Keratinocyte (primary cell): Measurements from ENCODE around the gene TBX21.

ENCODE experiments used
- CTCF ChIP-seq, 3 experiments: IDR thresholded peaks in 1 of 3; conservative IDR thresholded peaks in 1 of 3; optimal IDR thresholded peaks in 1 of 3; 2 replicates in 2 of 3; 3 replicates in 1 of 3; pipeline versions ENCODE3 to v1.5.1; 2011; ENCODE audit warnings: low read length in 3 of 3, mild to moderate bottlenecking in 3 of 3, moderate library complexity in 2 of 3, control low read depth in 1 of 3, inconsistent platforms in 1 of 3; ENCODE audit not compliant: insufficient read depth in 2 of 3; ENCODE audit errors: extremely low read depth in 1 of 3
- EZH2 ChIP-seq: IDR thresholded peaks from one replicate; pipeline ENCODE4 v1.6.1; 2012; ENCODE audit warnings: inconsistent platforms, mild to moderate bottlenecking, low read length, moderate library complexity

GRCh38 chr17:47693731-47694580 is 39.1 kb upstream of the TBX21 start, which contains the start of gene TBKBP1:
- no peak for TF ChIP-seq EZH2
- TF ChIP-seq CTCF (optimal IDR thresholded peaks at IDR 0.05 in 1 of 3, IDR thresholded peaks at IDR 0.05 in 1 of 3, conservative IDR thresholded peaks at IDR 0.05 in 1 of 3; ENCODE audit: extremely low read depth in 1 of 3, insufficient read depth in 2 of 3, low read length in 3 of 3): no peak
